Mononuclear cell (primary cell): ENCODE measurements around the gene LHX1. TPM values are rescaled to one million over a fixed set of nuclear protein-coding genes. Genes with fewer than 3 reads are reported as not detected.

Experiments used
- H3K27me3 ChIP-seq: 2 replicates; pipeline ENCODE4 v1.6.0; 2011; ENCODE audit warnings: low read length, control low read depth; ENCODE audit not compliant: insufficient read depth
- H3K4me1 ChIP-seq: 2 replicates; pipeline ENCODE4 v1.5.1; 2011; ENCODE audit warnings: mild to moderate bottlenecking, low read length, control low read depth; ENCODE audit not compliant: insufficient read depth
- H3K4me3 ChIP-seq: 2 replicates; pipeline ENCODE4 v1.5.1; 2011; ENCODE audit warnings: mild to moderate bottlenecking, low read length, moderate library complexity
- H3K9me3 ChIP-seq: 2 replicates; pipeline ENCODE4 v1.5.1; 2011; ENCODE audit warnings: low read depth, mild to moderate bottlenecking, control low read depth, low read length
- total RNA-seq: library from RNA; depleted of rRNA; stranded (reverse); fragments of >200 nt; gene quantifications from one replicate; pipeline ENCODE4 v1.2.3, GENCODE V29; 2012

LHX1 gene
- total RNA-seq, 1 donor: not detected

- Histone ChIP-seq H3K27me3 (peaks cover 7% of the 10 kb centered on the region), H3K4me3 (no peak overlapping the region), H3K9me3 (no peaks in the 10 kb centered on the region), H3K4me1 (no peaks in the 10 kb centered on the region)
Observed at GRCh38 chr17:36913132-36913531, 24.1 kb upstream of the LHX1 start.

GRCh38 chr17:36918211-36918691, 19.0 kb upstream of the LHX1 start:
- no peaks in the 10 kb centered on the region for H3K9me3 ChIP-seq
- H3K27me3 ChIP-seq: peaks cover 31% of the 10 kb centered on the region
- no peaks in the 10 kb centered on the region for H3K4me1 ChIP-seq
- no peak overlapping the region for H3K4me3 ChIP-seq

DNA sequence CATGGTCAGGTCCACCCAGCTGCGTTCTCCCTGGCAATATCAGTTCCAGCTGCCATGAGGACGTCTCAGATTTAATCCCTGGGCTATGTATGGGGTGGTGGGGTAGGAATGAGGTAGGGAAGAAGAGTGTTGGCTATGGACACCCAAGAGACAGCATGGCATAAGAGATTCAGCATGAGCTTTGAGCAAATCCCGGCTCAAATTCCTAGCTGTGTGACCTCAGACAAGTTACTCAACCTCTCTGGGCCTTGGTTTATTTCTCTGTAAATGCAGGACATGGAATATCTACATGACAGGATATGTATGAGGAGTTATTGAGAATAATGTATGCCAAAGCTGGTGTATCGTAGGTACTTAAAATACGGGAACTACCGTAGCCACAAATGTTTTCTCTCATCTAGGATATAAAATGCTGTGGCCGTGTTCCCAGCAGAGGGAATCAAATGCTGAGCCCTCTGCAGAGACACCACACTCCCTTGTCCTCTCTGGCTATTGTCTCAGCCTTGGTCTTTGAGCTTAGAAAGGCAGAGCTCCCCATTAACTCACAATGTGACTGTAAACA, 17.8 kb upstream of the LHX1 start:
- Histone ChIP-seq H3K4me3 (no peak overlapping the region), H3K4me1 (no peaks in the 10 kb centered on the region), H3K9me3 (no peaks in the 10 kb centered on the region), H3K27me3 (peaks cover 31% of the 10 kb centered on the region)

DNA sequence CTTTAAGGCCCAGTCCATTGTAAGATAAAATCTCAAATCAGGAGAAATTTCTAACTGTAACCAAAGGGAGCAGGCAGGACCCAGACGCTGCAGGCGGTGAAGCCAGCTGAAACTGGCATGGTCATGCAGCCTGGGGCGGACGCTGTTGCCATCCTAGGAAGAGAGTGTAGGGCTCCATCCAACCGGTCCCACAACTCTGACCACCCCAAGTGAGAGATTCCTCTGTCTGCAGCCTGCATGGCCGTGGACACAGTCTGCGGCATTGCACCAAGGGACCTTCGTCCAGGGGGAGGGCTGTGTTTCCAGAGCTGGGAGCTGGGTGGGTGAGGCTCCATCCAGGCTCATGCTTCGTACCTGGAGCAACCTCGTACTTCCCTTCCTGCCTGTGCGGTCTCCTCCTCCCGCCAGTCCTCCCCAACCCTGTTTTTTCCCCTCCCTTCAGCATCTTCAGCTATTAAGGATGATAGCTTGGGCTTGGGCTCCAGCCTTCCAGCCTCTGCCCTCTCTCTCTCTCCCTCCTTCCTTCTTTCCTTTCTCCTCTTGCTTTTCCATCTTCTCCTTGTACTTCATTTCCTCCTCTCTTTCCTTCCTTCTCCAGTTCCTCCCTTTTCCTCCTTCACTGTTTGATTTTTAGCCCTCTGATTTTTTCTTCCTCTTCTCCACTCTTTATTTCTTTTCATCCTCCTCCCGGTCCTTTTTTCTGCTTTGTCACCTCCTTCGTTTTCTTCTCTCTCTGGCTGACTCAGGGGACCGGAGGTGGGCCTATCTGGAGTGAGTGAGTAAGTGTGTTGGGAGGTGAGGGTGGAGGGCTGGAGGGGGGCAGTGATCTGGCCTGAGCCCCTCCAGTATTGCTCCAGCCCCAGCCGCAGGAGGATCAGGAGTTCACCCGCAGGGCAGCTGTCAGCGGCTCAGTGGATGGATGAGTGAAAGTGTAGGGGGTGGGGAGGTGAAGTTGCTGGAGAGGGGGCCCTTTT, 17.0 kb upstream of the LHX1 start:
- no peaks in the 10 kb centered on the region for H3K9me3 ChIP-seq
- H3K4me3 ChIP-seq: no peak overlapping the region
- H3K27me3 ChIP-seq: peaks cover 36% of the 10 kb centered on the region
- no peaks in the 10 kb centered on the region for H3K4me1 ChIP-seq

GRCh38 chr17:36921095-36921851, 16.0 kb upstream of the LHX1 start:
- no peaks in the 10 kb centered on the region for H3K9me3 ChIP-seq
- peaks cover 37% of the 10 kb centered on the region for H3K27me3 ChIP-seq
- H3K4me3 ChIP-seq: no peak overlapping the region

GRCh38 chr17:36922175-36922574, 15.1 kb upstream of the LHX1 start:
- peaks cover 39% of the 10 kb centered on the region for H3K27me3 ChIP-seq
- H3K9me3 ChIP-seq: no peaks in the 10 kb centered on the region
- H3K4me1 ChIP-seq: no peaks in the 10 kb centered on the region
- H3K4me3 ChIP-seq: no peak overlapping the region

More at GRCh38 chr17:36921095-36921851, 16.0 kb upstream of the LHX1 start:
- H3K4me1 ChIP-seq: no peaks in the 10 kb centered on the region

GRCh38 chr17:36923814-36924221, 13.5 kb upstream of the LHX1 start:
- Histone ChIP-seq H3K4me3 (no peak overlapping the region), H3K9me3 (no peaks in the 10 kb centered on the region), H3K4me1 (peaks cover 13% of the 10 kb centered on the region), H3K27me3 (peaks cover 54% of the 10 kb centered on the region)

DNA sequence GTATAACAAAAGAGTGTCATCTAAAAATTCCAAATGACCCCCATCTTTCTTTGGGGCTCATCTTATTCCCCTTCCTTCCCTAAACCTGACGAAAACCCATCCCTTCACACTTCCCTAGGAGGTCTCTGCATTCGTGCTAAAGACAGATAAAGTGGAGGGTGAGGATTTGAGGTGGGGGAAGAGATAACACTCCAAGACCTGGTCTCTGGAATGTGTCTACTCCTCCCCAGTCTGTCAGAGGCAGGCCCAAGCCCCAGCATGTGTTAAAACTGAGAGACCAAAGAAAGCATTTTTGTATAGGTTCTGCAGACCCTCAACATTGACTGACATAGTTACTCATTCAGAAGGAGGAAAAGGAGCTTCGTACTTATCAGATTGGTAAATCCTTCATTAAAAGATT, 11.0 kb upstream of the LHX1 start:
- Histone ChIP-seq H3K9me3 (no peaks in the 10 kb centered on the region), H3K4me3 (no peak overlapping the region), H3K27me3 (peaks cover 63% of the 10 kb centered on the region), H3K4me1 (peaks cover 13% of the 10 kb centered on the region)

GRCh38 chr17:36926701-36927100, 10.6 kb upstream of the LHX1 start:
- peaks cover 63% of the 10 kb centered on the region for H3K27me3 ChIP-seq

GRCh38 chr17:36928471-36929345, 8.6 kb upstream of the LHX1 start:
- H3K4me1 ChIP-seq: peaks cover 34% of the 10 kb centered on the region
- no peak overlapping the region for H3K4me3 ChIP-seq
- H3K27me3 ChIP-seq: peaks cover 70% of the 10 kb centered on the region

More at GRCh38 chr17:36926701-36927100, 10.6 kb upstream of the LHX1 start:
- H3K4me1 ChIP-seq: peaks cover 14% of the 10 kb centered on the region
- H3K4me3 ChIP-seq: no peak overlapping the region
- no peaks in the 10 kb centered on the region for H3K9me3 ChIP-seq

GRCh38 chr17:36929851-36930582, 7.3 kb upstream of the LHX1 start:
- H3K27me3 ChIP-seq: peaks cover 82% of the 10 kb centered on the region
- H3K4me3 ChIP-seq: no peak overlapping the region
- peaks cover 47% of the 10 kb centered on the region for H3K4me1 ChIP-seq
- H3K9me3 ChIP-seq: no peaks in the 10 kb centered on the region

More at GRCh38 chr17:36928471-36929345, 8.6 kb upstream of the LHX1 start:
- H3K9me3 ChIP-seq: no peaks in the 10 kb centered on the region

DNA sequence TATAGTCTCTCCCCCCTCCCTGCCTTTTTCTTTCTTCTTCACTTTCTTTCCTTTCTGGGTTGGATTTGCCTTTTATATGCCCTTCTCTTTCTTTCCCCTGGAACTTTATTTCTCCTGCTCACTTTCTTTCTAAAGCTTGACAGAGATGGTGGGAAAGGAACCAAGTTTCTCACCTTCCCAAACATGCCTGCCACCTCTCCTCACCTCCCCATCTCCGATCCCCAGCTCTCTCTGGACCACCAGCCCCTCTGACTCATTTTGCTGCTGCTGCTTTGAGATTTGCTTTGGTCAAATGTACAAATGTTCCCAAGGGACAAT, 6.7 kb upstream of the LHX1 start:
- no peak overlapping the region for H3K4me3 ChIP-seq
- H3K9me3 ChIP-seq: no peaks in the 10 kb centered on the region
- H3K27me3 ChIP-seq: peaks cover 84% of the 10 kb centered on the region
- H3K4me1 ChIP-seq: peaks cover 52% of the 10 kb centered on the region

DNA sequence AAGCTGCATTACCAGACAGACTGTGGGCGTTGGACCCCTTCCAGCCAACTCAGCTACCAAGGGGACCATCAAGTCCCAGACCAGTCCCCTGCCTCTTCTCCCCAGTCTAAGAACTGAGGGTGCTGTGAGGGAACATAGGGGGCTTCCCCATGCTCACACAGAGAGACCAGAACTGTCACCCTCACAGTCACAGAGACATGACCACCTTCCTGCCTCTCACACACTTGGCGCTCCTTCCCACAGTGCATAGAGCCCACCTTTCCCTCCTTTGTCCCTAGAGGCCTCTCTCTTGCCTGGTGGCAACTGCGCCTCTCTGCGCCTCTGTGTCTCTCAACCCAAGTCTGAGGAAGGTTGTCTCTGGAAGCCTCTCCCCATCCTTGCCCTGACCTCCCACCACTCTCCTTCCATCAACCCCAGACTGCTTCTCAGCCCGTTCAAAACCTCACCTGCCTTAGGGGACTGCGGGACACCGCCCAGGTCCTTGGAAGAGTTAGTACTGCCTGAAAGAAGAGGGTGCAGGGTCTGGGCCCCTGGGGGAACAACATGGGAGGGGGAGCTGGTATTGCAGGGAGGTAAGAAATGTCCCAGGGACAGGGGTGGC, 6.1 kb upstream of the LHX1 start:
- no peaks in the 10 kb centered on the region for H3K9me3 ChIP-seq
- H3K27me3 ChIP-seq: peaks cover 89% of the 10 kb centered on the region
- H3K4me1 ChIP-seq: peaks cover 58% of the 10 kb centered on the region
- H3K4me3 ChIP-seq: no peak overlapping the region
